Measurements from ENCODE around the gene SDC3.
A peak's percentile ranks its signal among the peaks of the same experiment; 100 is the strongest.

SDC3 gene

DNA sequence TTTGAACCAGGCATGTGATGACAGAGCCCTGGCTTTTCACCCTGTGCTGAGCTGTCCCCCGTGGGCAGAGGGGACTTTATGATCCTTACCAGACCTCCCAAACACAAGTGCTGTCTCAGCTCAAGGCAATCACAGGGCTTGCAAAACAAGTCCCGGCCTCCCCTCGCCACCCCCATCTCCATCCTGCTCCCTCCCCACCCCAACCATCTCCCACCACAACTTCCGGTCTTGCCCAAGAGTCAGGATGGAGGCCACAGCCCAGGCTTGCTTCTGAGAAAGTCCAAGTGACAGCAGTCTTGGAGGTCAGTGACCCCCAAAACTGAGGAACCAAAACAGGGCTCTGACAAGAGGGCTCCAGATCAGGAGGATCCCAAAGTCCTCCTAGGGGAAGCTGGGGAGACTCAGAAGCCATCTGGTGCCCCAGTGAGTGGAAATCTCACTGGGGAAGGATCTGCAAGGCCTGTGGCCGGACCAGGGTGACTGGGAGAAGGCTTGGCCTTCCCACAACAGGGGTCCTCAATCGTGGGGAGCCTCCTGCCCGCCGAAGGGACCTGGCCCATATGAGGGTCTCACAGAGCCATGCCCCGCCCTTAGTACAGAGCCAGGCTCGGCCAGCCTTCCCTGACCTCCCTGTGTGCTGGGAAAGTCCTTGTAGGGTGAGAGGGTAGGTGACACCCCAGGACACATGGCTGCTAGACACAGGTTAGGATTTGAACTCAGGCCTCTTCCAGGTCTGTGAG lies 4.5 kb upstream of the SDC3 start:
- Histone ChIP-seq H3F3A (ENCODE audit: control insufficient read depth, insufficient read depth) (peaks cover 11% of the 10 kb centered on the region; the same call in 1 of the 2 replicates), H3K4me2 (ENCODE audit: low read length) (no peak overlapping the region), H4K20me1 (ENCODE audit: control insufficient read depth, insufficient read depth, low read depth, low read length) (peaks cover 8% of the 10 kb centered on the region; the same call in 1 of the 2 replicates), H3K9me2 (replicated peaks; ENCODE audit: control insufficient read depth, low read length) (no peaks in the 10 kb centered on the region), H3K4me3 (ENCODE audit: low read length) (no peak overlapping the region), H3K79me2 (ENCODE audit: control insufficient read depth, low read length) (no peaks in the 10 kb centered on the region), H3K4me1 (ENCODE audit: control insufficient read depth, low read length) (peaks cover 27% of the 10 kb centered on the region), H3K36me3 (ENCODE audit: control insufficient read depth, low read length) (no peaks in the 10 kb centered on the region), H3K27me3 (ENCODE audit: control insufficient read depth, low read length) (peaks cover 22% of the 10 kb centered on the region), H3K27ac (ENCODE audit: low read depth, low read length) (no peak overlapping the region), H3K9me3 (ENCODE audit: control insufficient read depth, insufficient read depth, low read length) (no peaks in the 10 kb centered on the region)
- TF ChIP-seq CTCF (IDR thresholded peaks at IDR 0.05; ENCODE audit: low read depth, low read length, poor library complexity, severe bottlenecking) = no peak
- TF ChIP-seq EZH2phosphoT487 (IDR thresholded peaks at IDR 0.05; ENCODE audit: borderline replicate concordance, low read length) = no peak

DNA sequence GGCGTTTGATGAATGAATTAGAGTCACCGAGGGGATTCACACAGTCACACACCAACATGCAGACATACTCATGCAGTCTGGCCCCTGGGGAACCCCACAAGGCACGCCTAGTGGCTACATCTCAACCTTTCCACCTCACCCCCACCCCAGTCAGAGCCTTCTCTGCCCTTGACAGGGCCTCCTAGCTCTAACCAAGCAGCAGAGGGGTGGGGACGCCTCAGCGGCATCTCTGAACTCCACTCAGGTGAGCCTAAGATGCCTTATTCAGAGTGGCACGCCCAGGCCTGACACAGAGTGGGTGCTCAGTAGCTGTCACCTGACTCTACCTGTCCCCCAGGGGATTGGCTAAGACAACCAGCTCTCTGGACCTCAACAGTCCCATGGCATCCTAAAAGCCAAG lies 3.7 kb upstream of the SDC3 start:
- Histone ChIP-seq H3K4me1 (ENCODE audit: control insufficient read depth, low read length) (peaks cover 31% of the 10 kb centered on the region), H3K4me2 (ENCODE audit: low read length) (no peak overlapping the region), H3K36me3 (ENCODE audit: control insufficient read depth, low read length) (no peaks in the 10 kb centered on the region), H3K27me3 (ENCODE audit: control insufficient read depth, low read length) (peaks cover 31% of the 10 kb centered on the region), H3K9me2 (replicated peaks; ENCODE audit: control insufficient read depth, low read length) (no peaks in the 10 kb centered on the region), H3F3A (ENCODE audit: control insufficient read depth, insufficient read depth) (peaks cover 11% of the 10 kb centered on the region; the same call in 1 of the 2 replicates), H3K27ac (ENCODE audit: low read depth, low read length) (no peak overlapping the region), H3K79me2 (ENCODE audit: control insufficient read depth, low read length) (no peaks in the 10 kb centered on the region), H3K9me3 (ENCODE audit: control insufficient read depth, insufficient read depth, low read length) (no peaks in the 10 kb centered on the region), H3K4me3 (ENCODE audit: low read length) (no peak overlapping the region), H4K20me1 (ENCODE audit: control insufficient read depth, insufficient read depth, low read depth, low read length) (peaks cover 8% of the 10 kb centered on the region; the same call in 1 of the 2 replicates)
- no peak for TF ChIP-seq EZH2phosphoT487 (IDR thresholded peaks at IDR 0.05; ENCODE audit: borderline replicate concordance, low read length)

GRCh38 chr1:30911059-30911954 lies 2.7 kb upstream of the SDC3 start:
- Histone ChIP-seq H3K4me1 (ENCODE audit: control insufficient read depth, low read length) (peaks cover 31% of the 10 kb centered on the region), H3K79me2 (ENCODE audit: control insufficient read depth, low read length) (no peaks in the 10 kb centered on the region), H4K20me1 (ENCODE audit: control insufficient read depth, insufficient read depth, low read depth, low read length) (peaks cover 8% of the 10 kb centered on the region; the same call in 1 of the 2 replicates), H3F3A (ENCODE audit: control insufficient read depth, insufficient read depth) (peaks cover 11% of the 10 kb centered on the region; the same call in 1 of the 2 replicates), H3K9me3 (ENCODE audit: control insufficient read depth, insufficient read depth, low read length) (no peaks in the 10 kb centered on the region), H3K4me3 (ENCODE audit: low read length) (no peak overlapping the region), H3K4me2 (ENCODE audit: low read length) (no peak overlapping the region), H3K36me3 (ENCODE audit: control insufficient read depth, low read length) (no peaks in the 10 kb centered on the region), H3K9me2 (replicated peaks; ENCODE audit: control insufficient read depth, low read length) (no peaks in the 10 kb centered on the region), H3K27ac (ENCODE audit: low read depth, low read length) (no peak overlapping the region), H3K27me3 (ENCODE audit: control insufficient read depth, low read length) (peaks cover 40% of the 10 kb centered on the region)
- TF ChIP-seq CTCF (IDR thresholded peaks at IDR 0.05; ENCODE audit: low read depth, low read length, poor library complexity, severe bottlenecking) (peak; percentile 90), EZH2phosphoT487 (IDR thresholded peaks at IDR 0.05; ENCODE audit: borderline replicate concordance, low read length) (no peak)
